GM18907 (cell line): ENCODE results near the gene LPP.

Experiments
- ATAC-seq: cut with Tn5 transposase; IDR thresholded peaks from one replicate; pipeline ENCODE4 v1.9.1; 2021; ENCODE audit warnings: mild to moderate bottlenecking, moderate library complexity; ENCODE audit not compliant: unreplicated experiment

The LPP gene

DNA sequence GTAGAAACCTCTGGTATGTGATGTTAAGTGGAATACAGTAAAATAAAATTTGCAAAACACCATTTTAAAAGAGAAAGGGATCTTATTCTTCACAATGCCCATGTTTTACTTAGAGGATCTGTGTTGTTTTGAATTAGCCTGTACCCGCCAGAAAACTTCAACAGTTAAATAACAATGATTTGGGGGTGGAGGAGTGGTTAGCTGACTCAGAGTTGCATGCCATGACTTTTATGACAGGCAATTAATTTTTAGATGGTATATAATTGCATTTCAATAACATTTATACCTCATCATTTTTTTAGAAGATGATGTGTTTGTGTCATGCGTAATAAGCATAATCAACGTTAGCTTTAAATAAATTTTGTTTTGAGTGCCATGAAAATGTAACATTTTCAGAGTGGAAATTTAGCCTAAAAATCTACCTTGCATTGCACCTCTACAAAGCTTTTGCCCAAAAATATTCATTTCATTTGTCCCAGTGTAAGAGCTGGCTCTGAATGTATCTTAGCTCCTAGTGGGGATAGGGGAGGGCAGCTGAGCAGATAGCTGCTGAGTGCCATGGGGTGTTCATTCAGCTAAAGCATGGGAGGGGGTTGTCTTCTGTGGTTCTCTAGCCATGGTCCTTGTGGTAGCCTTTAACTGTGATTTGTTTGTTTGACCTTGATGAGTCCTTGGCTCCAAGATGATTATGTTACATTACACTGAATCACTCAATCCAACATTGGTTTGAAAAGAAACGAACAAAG lies 379.8 kb downstream of the LPP start:
- ATAC-seq = no peak

DNA sequence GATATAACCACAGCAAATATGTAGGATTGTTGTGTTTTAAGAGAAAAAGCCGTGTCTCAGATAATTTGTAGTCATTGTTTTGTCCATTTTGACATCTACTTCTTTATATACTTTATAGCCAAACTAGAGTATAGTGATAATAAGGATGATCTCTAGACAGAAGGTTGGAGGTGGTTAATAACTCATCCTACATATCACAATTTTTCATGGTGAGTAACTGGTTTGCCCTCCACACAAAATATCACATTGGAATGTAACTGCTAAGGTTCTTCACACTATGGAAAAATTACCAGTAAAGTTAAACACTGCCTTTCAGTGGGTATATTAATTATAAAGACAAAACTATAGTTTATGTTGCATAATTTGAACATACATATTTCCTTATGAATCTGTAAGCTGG lies 380.7 kb downstream of the LPP start:
- ATAC-seq = no peak

DNA sequence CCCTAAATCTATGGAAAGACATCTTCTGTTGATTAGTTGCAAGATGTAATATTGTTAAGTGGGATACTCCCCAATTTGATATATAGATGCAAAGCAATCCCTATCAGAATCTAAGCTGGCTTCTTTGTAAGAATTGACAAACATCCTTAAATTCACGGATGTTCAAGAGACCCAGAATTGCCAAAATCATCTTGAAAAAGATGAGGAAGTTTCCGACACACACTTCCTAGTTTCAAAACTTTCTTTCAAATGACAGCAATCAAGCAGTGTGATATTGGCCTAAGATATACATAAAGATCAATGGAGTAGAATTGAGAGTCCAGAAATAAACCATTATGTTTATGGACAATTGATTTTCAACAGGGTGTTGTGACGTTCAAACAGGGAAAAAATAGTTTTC lies 383.6 kb downstream of the LPP start:
- ATAC-seq = no peak

DNA sequence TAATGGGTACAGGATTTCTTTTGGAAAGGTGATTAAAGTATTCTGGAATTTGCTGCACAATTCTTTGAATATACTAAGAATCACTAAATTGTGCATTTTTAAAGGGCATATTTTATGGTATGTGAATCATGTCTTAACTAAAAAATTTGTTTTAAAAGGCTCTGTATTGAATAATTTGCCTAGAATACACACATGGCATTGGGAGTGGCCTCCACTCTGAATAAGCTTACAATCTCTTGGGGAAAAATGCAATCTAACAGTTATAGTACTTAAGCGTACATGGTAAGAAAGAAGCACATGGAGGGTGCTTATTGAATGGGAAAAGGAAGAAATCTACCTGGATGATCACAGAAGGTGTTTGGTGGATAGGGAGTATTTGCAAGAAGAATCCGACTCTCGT lies 385.1 kb downstream of the LPP start:
- ATAC-seq = no peak

DNA sequence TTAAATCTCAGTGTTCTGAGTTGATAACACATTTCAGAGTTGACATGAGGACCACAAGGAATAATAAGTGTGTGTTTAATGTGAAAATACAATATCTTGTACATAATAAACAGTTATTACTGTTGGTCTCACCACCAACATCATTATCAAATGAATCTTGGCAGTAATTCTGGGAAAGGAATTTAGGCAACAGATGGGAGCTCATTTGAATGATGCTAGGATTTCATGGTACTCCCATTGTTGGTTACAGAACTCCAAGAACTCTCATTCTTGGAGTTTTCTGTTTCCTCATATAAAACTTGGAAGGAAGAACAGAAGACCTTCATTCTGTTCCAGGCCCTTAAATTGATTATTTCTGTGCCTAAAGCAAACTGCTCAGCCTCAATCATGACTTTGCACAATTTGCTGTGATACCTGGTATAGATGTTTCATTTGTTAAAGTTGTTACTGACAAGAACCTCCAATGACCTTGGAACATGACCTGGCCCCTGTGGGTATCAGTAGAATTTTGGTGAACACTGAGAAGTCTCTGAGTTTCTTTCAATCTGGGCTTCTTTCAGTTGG lies 385.8 kb downstream of the LPP start:
- ATAC-seq = no peak

DNA sequence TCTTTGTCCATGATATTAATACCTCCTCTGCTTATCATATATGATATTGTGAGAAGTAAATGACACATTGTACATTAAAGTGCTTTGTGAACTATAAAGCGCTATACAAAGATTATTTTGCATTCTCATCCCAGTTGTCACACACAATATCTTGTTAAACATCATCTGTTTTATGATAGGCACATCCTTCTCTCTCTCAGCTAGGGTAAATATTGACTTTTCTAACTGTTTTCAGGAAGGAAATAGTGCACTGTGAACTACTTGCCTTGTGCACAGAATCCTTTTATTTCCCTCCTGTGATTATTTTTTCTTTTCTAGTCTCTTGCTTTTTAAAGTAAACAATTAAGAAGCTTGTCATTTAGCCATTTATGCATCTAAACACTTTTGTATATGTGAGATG lies 388.2 kb downstream of the LPP start:
- ATAC-seq = no peak

DNA sequence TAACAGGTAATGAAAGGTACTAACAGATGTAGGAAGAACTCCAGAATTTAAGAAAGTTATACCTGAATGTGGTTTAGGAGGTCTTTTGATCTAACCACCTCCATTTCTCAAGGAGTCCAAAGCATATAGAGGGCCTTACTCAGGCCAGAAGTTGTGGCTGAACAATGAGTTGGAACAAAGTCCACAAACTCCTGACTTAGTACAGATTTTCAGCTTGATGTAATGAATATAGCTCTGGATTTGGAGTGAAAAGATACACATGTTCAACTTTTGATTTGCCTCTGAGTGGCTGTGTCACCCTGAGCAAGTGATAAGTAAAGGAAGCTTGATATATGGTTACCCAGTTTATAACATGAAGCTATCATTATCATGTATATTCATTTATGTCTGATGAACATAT lies 390.1 kb downstream of the LPP start:
- no peak for ATAC-seq

DNA sequence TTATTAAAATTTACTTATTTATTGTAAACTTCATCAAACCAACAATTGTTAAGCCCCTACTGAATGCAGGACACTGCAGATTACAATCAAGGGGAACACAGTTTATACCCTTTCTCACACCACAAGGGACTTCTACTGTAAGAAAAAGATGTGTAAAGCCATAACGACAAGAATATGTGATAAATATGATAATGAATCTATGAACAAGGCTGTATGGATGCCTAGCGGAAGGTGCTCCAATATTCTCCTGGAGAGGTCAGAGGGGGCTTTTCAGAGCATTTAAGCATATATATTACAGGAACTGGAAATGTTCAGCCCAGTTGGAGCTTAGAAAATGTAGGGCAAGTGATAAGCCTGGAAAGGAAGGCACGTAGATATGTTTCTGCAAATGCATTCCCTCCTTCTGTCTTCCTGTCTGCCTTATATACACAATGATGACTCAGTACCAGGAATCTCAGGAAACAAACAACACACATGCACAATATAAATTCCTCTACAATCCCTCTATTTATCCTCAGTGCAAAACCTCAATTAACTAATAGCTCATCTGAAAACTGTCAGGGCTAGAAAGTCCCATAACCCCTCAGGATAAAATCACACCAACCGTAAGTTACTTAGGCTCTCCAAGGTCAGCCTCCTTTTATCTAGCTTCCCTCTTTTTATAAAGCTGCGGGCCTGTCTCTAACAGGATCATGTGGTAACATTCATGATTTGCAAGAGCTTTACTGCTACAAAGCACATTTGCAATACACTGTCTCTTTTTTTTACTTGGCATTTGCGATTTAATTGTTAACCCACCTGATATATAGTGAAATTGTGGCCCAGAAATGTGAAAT lies 393.1 kb downstream of the LPP start:
- no peak for ATAC-seq

DNA sequence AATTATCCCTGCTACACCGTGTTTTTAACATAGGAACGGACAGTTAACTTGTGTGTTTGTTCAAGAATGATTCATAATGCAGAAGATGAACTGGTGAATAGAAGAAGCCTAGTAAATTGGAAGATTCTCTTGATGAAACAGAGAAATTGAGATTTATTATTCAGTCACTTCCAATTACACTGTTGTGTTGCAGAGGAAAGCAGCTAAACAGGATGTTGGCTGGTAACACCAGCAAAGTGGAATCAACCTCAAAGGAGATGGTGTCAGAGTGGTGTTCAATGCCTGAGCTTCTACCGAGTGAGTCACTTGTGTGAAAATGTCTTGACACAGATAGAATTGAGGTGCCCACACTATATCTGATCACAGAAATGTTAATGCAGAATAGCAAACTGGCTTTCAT lies 399.6 kb downstream of the LPP start:
- ATAC-seq = no peak

DNA sequence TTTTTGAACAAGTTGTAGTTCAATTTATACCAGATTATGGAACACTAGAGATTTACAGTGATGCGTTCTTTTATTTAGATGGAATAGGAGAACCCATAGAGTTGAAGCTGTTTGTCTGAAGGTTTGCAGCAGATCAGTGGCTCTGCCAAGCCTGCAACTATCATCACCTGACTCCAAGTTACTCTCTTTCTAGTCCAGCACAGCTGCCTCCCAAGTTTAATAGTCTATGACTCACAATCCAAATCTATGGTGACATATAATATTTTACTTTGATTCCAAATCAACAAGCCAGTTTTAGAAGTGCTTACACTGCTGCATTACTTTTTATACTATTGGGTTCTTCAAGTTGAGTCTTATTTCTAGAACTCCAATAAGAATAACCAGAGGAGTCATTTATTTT lies 400.4 kb downstream of the LPP start:
- no peak for ATAC-seq

DNA sequence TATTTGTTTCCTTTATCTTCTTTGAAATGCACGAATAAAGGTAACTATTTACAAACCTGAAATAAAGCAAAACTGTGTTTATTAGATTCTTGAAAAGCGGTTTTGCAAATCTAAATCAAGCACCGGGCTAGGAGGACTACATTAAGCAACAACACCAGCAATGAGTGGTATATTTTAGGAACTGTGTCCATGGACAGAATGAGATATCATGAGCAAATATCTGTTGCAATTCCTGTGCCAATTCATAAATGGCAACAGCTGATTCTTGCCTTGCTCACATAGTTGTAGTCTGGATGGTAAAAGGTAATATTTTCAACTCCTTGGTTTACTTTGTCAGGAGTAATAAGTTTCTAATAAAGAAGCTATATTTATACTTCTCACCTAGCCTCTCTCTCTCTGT lies 403.3 kb downstream of the LPP start:
- ATAC-seq = no peak

DNA sequence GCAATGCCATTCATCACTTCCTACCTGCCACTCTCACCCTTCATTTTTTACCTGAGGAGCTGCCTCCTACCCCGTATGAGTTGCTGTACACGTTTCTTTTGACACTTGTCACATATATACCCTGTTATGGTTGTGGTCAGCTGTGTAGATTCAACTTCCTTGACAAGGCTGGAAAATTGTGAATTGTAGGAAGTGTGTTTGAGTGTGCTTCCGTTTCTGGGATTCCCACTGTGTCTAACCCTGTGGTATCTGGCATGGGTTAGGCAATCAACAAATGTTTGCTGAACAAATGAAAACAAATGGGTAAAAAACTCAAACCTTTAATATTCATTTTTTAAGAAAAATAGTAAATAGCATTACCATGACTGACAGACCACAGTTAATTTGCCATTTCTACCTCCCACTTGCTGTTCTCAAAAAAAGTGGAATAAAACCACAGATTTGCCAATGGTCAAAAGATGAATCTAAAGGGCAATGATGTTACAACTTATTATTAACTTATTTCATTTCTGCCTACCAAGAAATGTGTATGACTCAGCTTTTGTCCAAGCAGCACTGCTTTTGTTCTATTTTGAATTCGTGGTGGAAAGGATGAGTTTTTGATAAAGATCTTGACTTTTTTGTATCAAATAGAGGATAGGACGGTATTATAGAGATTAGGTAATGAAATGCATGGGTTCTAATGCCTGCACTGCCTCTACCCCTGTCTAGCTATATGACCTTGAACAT lies 404.6 kb downstream of the LPP start:
- ATAC-seq = no peak

DNA sequence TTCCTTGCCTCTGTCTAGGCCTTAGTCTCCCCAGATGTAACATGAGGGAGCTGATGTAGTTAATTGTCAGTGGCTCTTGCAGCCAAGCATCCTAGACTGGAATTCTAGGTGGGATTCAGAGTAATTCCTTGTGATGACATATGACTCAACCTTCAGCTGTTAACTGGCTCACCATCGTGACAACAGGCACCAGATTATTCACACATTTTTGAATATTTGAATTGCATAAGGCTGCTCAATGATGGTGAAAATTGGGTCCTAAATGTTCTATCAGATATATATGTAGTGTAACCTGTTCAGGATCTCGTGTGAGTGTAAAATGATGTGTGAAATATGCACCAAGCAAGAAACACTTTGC lies 405.1 kb downstream of the LPP start:
- no peak for ATAC-seq

DNA sequence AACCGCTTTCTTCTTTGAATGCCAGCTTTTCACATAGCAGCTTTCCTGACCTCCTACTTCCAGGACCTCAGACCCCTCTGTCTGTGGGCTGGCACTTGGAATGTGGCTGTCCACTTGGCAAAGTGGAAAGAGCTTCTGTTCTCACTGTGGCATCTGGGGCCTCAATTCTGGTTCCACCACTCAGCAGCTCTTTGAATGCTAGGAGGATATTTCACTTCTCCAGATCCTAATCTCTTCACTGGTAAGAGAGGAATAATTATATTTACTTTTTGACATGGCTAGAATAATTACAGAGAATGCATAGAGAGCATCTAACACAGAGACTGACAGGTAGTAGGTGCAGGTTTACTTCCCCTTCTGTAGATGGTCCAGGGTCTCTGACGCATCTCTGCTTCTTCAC lies 405.9 kb downstream of the LPP start:
- no peak for ATAC-seq

DNA sequence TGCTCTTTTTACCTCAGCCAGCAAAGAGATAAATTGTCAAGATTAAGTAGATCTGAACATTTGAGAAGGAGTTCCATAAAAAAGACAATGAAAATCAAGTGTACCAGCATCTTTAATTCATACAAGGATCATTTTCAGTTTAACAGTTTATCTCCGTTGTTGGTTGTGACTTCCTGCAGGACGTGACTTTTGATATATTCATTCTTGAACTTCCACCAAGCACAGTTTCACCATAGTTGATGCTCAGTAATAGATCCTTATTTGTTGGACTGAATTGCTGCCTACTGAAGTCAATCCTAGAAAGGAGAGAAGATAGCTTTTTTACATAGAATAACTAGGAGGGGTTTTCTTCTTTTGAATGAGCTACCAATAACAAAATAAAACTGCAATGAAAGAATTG lies 408.2 kb downstream of the LPP start:
- ATAC-seq = no peak

DNA sequence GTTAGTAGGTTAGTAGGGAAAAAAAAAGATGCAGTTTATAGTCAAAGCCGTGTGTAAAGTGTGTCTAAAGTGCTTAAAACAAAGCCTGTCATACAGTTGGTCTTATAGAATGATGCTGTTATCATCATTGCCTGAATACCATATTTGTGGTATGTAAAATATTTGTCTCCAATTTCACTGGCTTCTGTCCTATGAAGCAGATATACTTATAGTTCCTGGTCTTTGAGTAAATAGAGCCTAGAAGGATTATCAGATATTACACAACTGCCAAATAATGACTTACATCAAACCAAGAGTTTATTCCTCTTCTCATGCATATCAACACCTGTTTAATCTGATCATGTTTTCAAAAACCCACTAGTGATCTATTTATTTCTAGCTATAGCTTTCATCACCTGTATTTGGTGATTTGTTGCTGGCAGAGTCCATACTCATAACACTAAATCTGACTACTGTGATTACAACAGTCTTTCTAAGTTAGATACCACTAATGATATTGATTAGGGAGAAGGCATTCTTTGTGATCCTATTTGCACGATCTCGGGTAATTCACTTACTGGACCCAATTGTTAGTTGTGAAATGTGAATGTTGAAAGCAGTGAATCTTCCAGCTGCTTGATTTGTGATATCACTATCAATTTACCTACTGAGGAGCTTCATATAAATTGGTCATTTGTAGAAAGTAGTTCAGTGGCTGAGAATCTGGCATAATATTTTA lies 413.7 kb downstream of the LPP start:
- no peak for ATAC-seq

DNA sequence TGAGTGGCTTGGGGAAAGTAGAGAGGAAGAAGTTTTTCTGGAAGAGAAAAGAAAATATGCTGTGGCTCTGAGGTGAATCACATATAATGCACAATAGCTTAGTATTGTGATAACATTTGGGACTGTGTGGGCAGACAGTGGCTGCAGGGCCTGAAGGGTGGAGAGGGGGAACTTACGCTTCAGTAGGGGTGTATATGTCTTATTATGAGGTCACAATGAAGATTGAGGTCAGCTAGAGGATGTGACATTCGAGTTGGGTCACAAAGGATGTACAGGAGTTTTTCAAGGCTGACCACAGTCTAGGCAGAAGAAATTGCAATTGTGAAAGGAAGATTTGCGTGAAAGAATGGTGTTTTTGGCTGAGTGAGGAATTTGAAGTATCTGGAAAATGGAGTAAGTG lies 414.8 kb downstream of the LPP start:
- ATAC-seq = no peak

DNA sequence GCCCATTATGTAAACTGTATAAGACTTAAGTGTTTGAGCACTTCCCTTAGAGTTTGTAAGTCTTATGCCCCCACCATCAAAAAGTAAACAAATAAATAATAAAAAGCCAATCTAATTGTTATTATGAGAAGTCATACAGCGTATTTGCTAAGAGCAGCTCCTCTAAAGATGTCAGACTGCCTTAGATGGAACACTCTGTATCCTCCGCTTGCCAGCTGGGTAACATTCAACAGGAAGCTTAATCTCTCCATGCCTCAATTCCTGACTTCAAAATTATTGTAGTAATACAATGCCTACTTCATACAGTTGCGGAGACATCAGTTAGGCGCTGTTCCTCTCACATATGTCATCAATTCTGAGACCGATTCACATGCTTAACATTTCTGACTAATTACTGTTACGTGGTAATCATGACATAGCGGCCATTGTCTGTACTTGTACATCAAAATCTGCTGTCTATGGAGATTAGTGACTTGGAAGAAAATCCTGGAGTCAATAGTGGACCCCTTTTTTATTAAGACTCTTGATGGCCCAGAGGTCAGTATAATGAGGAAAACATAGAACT lies 417.7 kb downstream of the LPP start:
- ATAC-seq = no peak

DNA sequence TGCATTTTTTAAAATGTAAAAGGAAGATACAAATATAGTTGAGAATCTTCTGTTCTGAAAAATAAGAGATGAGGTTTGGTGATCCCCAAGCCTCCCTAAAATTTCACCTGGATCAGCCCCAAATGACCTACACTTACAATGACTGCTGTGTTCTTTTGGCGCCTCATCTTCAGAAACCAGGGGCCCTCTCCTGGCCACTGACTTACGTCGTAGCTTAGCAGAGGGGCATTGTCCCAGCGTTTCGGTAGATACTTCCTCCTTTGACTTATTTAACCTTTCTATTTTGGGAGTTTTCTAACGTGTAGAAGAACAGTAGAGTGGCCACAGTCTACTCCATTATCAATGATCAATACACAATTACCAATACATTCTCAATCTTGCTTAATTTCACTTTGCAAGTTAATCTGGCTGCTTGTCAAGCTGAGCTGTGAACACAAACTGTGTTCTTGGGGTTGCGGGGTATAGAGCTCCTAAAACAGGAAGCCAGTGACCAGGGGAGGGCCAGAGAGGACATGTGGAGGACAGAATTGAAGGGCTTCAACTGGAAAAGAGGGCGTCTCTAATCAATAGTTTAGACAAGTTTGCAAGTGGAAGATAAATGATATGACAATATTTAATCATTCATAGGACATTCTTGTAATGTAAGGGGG lies 419.5 kb downstream of the LPP start:
- no peak for ATAC-seq

DNA sequence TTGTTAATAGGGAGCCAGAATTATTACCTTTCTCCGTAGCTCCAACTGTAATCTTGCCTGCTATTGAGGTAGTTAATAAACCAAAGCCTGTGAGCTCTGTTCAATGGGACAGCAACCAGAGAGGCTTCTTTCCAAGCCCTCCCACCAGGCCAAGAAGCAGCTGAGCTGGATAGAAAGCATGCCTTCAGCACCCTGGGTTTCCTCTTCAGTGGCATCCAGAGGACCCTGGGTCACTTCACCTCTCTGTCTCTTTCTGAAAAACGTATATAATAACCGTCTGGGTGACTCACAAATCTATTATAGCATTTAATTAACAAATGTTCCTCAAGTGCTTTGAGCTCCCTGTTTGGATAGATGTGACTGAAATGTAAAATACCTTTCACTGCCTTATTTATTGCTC lies 420.0 kb downstream of the LPP start:
- no peak for ATAC-seq
